C4-2B (cell line): Measurements from ENCODE around the gene PIPOX.

Experiments used
- ZFX ChIP-seq: fragments of 450-650 bp; IDR thresholded peaks from 2 replicates; pipeline ENCODE4 v1.6.1; 2017
- TF ChIP-seq, protein P1 (sequence below): fragments of 450-650 bp; conservative IDR thresholded peaks from 2 replicates; pipeline ENCODE4 v1.5.1; 2017; ENCODE audit warnings: mild to moderate bottlenecking

- TF ChIP-seq, protein P1, sequence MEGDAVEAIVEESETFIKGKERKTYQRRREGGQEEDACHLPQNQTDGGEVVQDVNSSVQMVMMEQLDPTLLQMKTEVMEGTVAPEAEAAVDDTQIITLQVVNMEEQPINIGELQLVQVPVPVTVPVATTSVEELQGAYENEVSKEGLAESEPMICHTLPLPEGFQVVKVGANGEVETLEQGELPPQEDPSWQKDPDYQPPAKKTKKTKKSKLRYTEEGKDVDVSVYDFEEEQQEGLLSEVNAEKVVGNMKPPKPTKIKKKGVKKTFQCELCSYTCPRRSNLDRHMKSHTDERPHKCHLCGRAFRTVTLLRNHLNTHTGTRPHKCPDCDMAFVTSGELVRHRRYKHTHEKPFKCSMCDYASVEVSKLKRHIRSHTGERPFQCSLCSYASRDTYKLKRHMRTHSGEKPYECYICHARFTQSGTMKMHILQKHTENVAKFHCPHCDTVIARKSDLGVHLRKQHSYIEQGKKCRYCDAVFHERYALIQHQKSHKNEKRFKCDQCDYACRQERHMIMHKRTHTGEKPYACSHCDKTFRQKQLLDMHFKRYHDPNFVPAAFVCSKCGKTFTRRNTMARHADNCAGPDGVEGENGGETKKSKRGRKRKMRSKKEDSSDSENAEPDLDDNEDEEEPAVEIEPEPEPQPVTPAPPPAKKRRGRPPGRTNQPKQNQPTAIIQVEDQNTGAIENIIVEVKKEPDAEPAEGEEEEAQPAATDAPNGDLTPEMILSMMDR: no peak
- TF ChIP-seq ZFX: no peak
Measured at GRCh38 chr17:29007860-29008455, 35.0 kb upstream of the PIPOX start.
